ENCODE results near the gene HEPACAM. TPM values are rescaled to one million over a fixed set of nuclear protein-coding genes. Genes with fewer than 3 reads are reported as not detected.

HEPACAM gene
- total and polyA plus RNA-seq, 5 experiments from 2014 or later, result not detected

DNA sequence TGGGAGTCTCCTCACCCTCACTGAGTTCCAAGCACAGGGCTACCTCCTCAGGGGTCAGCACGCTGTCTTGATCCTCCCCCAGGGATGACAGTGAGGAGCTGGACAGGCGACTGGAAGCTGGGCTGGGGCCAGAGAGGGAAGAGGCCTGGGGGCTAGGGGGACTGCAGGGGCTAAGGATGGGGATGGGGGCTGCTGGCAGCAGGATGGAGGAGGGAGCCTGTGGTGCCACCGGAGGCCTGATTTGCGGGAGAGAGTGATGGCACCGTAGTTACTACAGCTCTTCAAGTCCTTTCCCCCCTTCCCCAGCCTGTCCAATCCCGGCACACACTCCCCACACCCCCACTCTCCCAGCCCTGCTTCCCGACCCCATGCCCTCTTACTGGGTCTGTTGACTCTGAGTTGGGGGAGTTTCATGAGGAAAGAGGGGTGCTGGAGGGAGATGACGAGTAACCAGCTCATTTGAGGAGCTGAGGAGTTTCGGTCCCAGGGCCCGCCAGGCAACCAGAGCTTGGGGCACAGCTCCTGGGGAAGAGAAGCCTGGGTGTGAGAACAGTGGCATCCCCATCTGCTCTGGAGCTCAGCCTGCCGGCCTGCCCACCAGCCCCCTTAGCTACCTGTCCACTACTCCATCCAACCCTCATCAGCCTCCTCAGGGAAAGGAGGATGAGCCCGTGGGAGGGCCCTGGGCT lies 48.7 kb downstream of the HEPACAM start:
- Mint-ChIP-seq H3K36me3 (no peaks in the 10 kb centered on the region), H3K9me3 (no peaks in the 10 kb centered on the region), H3K4me3 (no peak overlapping the region), H3K27me3 (peaks cover 3 to 22% (median 10%) of the 10 kb centered on the region in 5 donors), H3K4me1 (no peaks in the 10 kb centered on the region), H3K27ac (peak overlapping the region in 1 of 10 donors; percentile 27)
- no peak for DNase-seq
- no peak for ATAC-seq
- POLR2A ChIA-PET, result no interaction called here

DNA sequence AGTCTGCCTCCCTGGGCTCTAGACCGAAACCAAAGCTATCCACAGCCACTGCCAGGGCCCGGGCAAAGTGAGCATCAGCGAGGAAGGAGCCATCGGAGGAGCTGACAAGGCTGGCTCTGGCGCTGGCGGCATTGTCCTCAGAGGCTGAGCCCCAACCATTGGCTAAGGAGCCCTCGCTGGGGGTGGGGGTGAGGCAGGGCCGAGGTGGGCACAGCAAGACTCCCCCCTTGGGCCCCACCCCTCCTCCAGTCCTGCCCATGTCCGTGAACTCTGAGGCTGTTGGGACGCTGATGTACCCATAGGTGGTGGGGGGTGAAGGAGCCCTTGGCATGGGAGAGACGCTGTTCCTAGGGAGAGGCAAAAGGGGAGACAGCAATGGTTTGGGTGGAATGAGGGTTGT lies 49.4 kb downstream of the HEPACAM start:
- DNase-seq, result no peak
- no peaks in the 10 kb centered on the region for H3K4me1 Mint-ChIP-seq
- H3K9me3 Mint-ChIP-seq, result no peaks in the 10 kb centered on the region

DNA sequence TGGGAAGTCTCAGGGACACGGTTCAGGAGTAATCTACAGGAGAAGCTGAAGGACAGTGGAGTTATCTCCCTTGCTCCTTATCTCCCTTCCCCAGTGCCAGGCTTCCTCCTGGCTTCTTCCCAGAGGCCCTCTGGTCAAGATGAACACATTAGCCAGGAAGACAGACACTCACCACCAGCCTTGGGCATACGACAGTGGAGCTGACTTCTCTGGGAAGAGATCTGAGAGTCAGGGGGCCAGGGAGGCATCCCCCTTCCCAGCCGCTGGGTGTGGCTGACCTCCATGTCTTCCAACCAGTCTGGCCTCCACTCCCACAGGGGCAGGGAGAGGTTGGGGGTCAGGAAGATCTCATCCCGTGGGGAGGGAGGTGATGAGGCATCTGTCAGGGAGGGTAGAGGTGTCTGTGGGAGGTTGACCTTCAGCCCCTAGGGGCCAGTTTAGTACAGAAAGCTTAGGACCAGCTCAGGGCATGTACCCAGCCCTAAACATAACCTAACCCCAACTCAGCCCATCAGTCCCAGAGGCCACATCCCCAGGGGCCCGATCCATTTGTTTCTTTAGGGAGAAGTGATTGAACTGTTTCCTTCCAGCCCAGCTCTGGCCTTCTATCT lies 50.9 kb downstream of the HEPACAM start:
- peaks cover 3 to 22% (median 10%) of the 10 kb centered on the region in 5 donors for H3K27me3 Mint-ChIP-seq
- no peak overlapping the region for H3K27ac Mint-ChIP-seq
- H3K4me1 Mint-ChIP-seq, result peaks cover 0 to 9% (median 3%) of the 10 kb centered on the region in 4 donors
- H3K4me3 Mint-ChIP-seq, result no peak overlapping the region
- H3K9me3 Mint-ChIP-seq, result no peaks in the 10 kb centered on the region
- POLR2A ChIA-PET, result no interaction called here
- ATAC-seq, result no peak
- H3K36me3 Mint-ChIP-seq, result no peaks in the 10 kb centered on the region
- no peak for DNase-seq

More for the DNA sequence above, 49.4 kb downstream of the HEPACAM start:
- no peaks in the 10 kb centered on the region for H3K36me3 Mint-ChIP-seq
- POLR2A ChIA-PET, result no interaction called here
- H3K27me3 Mint-ChIP-seq, result peaks cover 3 to 22% (median 10%) of the 10 kb centered on the region in 5 donors
- ATAC-seq, result no peak
- no peak overlapping the region for H3K4me3 Mint-ChIP-seq
- H3K27ac Mint-ChIP-seq, result no peak overlapping the region

DNA sequence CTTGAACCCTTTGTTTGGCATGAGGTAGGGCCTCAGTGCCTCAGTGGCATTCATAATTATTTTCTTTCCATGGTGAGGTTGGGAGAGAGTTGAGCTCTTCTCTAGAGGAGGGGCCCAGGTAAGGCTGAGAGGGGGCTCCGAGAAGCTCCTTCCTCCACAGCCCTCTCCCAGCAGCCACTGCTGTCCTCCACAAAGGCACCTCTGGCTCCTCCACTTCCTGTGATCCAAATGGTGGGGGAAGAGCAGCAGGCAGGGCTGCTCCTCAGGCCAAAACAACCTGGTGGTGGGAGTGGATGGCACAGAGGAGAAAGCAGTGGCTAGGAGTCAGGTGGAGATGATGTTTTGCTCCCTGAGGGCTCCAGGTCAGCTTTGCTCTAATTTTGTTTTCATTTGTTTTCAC lies 51.5 kb downstream of the HEPACAM start:
- ATAC-seq, result no peak
- peak in 1 of 10 donors; percentile 18 for DNase-seq
- Mint-ChIP-seq H3K9me3 (no peaks in the 10 kb centered on the region), H3K27ac (peak overlapping the region in 1 of 10 donors; percentile 1), H3K27me3 (peaks cover 3 to 22% (median 10%) of the 10 kb centered on the region in 5 donors), H3K36me3 (no peaks in the 10 kb centered on the region), H3K4me3 (no peak overlapping the region), H3K4me1 (peaks cover 0 to 15% (median 4%) of the 10 kb centered on the region in 4 donors)
- POLR2A ChIA-PET, result no interaction called here

DNA sequence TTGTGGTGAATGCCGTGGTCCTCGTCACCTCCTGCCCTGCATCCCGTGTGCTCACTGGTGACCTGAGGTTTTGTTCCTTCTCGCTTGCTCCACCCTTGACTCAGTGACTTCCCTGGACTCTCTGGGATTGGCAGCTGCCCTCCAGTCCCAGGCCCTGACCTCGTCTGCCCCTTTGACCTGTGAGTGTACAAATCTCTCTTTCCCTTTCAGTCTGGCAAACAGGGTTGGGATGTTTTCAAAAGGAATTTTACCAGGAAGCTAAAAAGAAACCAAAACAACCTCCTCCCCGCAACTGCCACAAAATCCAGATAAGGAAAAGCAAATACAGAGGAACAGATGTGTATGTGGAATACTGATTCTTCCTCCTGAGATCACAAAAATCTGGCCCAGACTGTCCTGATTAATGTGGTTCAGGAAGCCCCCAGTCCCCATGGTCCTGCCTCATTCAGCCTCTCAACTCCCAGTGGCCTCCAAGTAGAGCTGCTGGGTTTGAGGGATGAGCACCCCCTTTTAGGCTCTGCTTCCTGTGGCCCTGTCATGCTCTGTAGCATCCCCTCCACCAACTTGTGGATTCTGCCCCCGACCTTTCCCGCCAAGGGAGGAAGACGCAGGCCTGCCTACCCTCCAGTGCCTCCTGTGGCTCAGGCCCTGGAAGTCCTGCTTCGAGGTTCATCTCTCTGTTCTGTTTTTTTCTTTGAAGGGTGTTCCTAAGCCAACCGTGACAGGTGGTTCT lies 53.3 kb downstream of the HEPACAM start:
- peak overlapping the region in 5 of 10 donors; percentile 20 to 49 (median 39) for H3K27ac Mint-ChIP-seq

DNA sequence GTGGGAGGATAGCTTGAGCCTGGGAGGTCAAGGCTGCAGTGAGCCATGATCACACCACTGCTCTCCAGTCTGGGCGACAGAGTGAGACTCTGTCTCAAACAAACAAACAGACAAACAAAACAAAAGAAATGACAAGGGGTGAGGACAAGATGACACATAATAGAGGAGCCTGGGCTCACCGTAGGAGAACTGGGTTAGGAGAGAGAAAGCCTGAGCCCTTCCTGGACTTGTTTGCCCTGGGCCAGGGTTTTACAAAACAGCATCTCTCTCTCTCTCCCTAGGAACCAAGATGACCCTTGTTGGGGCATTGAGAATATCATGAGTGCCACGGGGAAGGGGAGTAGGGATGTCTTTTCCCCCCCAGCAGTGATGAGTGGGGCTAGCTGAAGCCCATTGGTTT lies 54.9 kb downstream of the HEPACAM start:
- ATAC-seq, result no peak
- H3K4me3 Mint-ChIP-seq, result no peak overlapping the region
- peak overlapping the region in 5 of 10 donors; percentile 43 to 71 (median 62) for H3K27ac Mint-ChIP-seq
- no peaks in the 10 kb centered on the region for H3K9me3 Mint-ChIP-seq
- H3K36me3 Mint-ChIP-seq, result no peaks in the 10 kb centered on the region
- POLR2A ChIA-PET, result no interaction called here
- no peak for DNase-seq
- H3K27me3 Mint-ChIP-seq, result peaks cover 0 to 5% (median 2%) of the 10 kb centered on the region in 5 donors
- H3K4me1 Mint-ChIP-seq, result peaks cover 15 to 36% (median 18%) of the 10 kb centered on the region in 4 donors

More for the DNA sequence above, 53.3 kb downstream of the HEPACAM start:
- POLR2A ChIA-PET, result no interaction called here
- Mint-ChIP-seq H3K4me1 (peaks cover 7 to 25% (median 8%) of the 10 kb centered on the region in 4 donors), H3K27me3 (peaks cover 0 to 18% (median 8%) of the 10 kb centered on the region in 5 donors), H3K36me3 (no peaks in the 10 kb centered on the region), H3K9me3 (no peaks in the 10 kb centered on the region), H3K4me3 (no peak overlapping the region)
- DNase-seq, result no peak
- ATAC-seq, result no peak

DNA sequence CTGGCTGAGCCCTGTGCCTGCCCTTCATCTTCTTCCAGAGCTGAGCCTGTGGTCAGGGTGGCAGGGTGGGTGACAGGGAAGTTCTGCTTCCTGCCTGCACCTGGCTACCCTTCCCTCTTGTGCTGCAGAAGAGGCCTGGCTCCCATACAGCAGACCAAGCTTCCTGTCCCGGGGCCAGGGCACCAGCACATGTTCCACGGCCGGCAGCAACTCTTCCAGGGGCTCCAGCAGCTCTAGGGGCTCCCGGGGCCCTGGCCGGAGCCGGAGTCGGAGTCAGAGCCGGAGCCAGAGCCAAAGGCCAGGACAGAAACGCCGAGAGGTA lies 55.6 kb downstream of the HEPACAM start:
- H3K9me3 Mint-ChIP-seq, result no peaks in the 10 kb centered on the region
- POLR2A ChIA-PET, result no interaction called here
- peaks cover 0 to 5% (median 2%) of the 10 kb centered on the region in 5 donors for H3K27me3 Mint-ChIP-seq
- peaks cover 18 to 42% (median 23%) of the 10 kb centered on the region in 4 donors for H3K4me1 Mint-ChIP-seq
- DNase-seq (no peak), ATAC-seq (no peak)
- H3K4me3 Mint-ChIP-seq, result peak overlapping the region in 1 of 10 donors; percentile 29
- H3K27ac Mint-ChIP-seq, result peak overlapping the region in 3 of 10 donors; percentile 62 to 83 (median 70)
- no peaks in the 10 kb centered on the region for H3K36me3 Mint-ChIP-seq

DNA sequence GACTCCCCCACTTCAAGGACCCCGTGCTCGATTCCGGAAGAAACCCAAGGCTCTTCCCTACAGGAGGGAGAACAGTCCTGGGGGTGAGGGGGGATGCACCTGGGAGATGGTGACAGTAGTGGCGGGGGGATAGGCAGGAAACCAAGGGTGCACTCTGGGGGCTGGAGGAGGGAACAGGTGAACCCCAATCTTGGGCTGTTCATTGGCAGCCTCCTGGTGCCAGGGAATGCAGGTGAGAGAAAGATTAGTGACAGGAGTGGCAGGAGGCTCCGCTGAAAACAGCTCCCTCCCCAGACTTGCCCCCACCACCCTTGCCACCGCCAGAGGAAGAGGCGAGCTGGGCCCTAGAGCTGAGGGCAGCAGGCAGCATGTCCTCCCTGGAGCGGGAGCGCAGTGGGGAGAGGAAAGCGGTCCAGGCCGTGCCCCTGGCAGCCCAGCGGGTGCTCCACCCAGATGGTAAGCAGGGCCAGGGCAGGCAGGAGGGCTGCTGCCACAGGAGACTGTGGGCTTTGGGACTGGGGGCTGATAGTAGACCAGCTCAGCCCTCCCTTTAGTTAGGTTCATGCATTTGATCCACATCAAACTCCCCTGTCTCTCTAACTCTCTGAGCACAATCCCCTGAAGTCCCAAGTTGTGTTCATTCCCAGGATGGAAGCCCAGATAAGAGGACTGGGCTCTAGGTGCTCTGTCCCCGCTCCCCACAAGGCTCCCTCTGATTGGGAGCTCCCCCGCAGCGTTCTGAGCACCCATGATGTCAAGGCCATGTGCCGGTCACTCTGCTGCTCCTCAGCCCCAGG lies 56.2 kb downstream of the HEPACAM start:
- POLR2A ChIA-PET, result no interaction called here
- ATAC-seq (no peak), DNase-seq (no peak)
- H3K27ac Mint-ChIP-seq, result peak overlapping the region in 2 of 10 donors; percentile 61 to 70
- H3K4me3 Mint-ChIP-seq, result peak overlapping the region in 2 of 10 donors; percentile 15 to 29
- peaks cover 18 to 44% (median 23%) of the 10 kb centered on the region in 4 donors for H3K4me1 Mint-ChIP-seq
- no peaks in the 10 kb centered on the region for H3K36me3 Mint-ChIP-seq
- H3K9me3 Mint-ChIP-seq, result no peaks in the 10 kb centered on the region
- peaks cover 0 to 10% (median 3%) of the 10 kb centered on the region in 5 donors for H3K27me3 Mint-ChIP-seq

DNA sequence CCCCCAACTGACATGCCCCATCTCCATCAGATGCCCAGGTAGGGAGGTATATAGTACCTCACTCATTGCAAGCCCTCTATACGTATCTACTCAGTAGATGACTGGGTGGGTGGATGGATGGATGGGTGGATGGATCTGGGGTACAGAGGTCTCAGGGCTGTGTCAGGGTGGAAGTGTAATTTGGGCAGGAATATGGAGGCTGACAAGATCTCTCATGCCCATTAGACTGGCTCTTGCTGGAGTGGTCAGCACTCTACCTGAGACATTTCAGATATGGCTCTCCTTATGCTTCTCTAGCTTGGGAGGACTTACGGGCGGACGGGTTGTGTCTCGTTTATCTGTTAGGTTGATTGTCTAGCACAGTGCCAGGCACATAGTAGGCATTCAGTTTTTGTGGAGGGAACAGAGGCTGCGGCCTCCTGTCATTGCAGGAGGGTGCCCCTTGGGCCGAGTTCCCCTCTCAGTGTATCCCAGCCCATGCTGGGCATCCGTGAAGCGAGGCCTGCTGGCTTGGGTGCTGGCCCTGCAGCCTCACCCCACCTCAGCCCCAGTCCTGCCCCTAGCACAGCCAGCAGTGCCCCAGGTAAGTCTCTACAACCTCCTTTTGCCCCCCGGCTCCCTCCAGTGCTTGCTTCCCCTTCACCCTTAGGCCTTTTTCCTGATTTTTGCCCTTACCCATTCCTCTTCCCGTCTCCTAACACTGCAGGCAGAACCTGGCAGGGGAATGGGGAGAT lies 56.9 kb downstream of the HEPACAM start:
- peaks cover 0 to 17% (median 6%) of the 10 kb centered on the region in 5 donors for H3K27me3 Mint-ChIP-seq
- H3K4me1 Mint-ChIP-seq, result peaks cover 18 to 44% (median 23%) of the 10 kb centered on the region in 4 donors
- no peak for ATAC-seq
- POLR2A ChIA-PET, result interaction anchor here (1.4 to 3.8 kb wide), 2 partner anchors 72 to 75 kb away, joined by 3 to 49 read pairs; partner anchors contain the start of gene CCDC15
- peak overlapping the region in 4 of 10 donors; percentile 20 to 61 (median 45) for H3K27ac Mint-ChIP-seq
- H3K4me3 Mint-ChIP-seq, result peak overlapping the region in 4 of 10 donors; percentile 25 to 51 (median 32)
- H3K36me3 Mint-ChIP-seq, result no peaks in the 10 kb centered on the region
- DNase-seq, result no peak
- H3K9me3 Mint-ChIP-seq, result no peaks in the 10 kb centered on the region

DNA sequence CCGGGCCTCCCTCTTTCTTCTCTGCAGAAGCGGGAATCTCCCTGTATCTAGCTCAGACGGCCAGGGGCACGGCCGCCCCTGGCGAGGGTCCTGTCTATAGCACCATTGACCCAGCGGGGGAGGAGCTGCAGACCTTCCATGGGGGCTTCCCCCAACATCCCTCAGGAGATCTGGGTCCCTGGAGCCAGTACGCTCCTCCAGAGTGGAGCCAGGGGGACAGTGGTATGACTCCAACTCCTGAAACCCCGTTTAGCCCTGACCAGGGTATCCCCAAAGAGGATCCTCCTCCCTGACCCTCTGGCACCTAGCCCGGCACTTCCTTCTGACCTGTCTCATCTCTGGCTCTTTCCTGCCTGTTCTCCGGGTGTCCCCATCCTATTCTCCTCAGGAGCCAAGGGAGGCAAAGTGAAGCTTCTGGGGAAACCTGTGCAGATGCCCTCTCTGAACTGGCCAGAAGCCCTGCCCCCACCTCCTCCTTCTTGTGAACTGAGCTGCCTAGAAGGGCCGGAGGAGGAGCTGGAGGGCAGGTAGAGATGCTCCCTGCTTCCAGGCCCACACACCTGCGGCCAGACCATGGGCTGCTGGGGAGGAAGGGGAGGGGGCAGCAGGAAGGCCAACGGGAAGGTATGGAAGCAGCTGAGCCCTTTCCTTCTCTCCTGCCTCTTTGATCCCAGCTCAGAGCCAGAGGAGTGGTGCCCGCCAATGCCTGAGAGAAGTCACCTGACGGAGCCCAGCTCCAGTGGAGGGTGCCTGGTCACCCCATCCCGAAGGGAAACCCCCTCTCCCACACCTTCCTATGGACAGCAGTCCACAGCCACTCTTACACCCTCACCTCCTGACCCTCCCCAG lies 57.7 kb downstream of the HEPACAM start:
- Mint-ChIP-seq H3K27me3 (peaks cover 0 to 25% (median 14%) of the 10 kb centered on the region in 5 donors), H3K4me3 (peak overlapping the region; percentile 62 to 94 (median 88)), H3K27ac (peak overlapping the region in 8 of 10 donors; percentile 20 to 98 (median 36)), H3K9me3 (no peaks in the 10 kb centered on the region), H3K4me1 (peaks cover 18 to 44% (median 23%) of the 10 kb centered on the region in 4 donors), H3K36me3 (no peaks in the 10 kb centered on the region)
- ATAC-seq, result no peak
- no peak for DNase-seq
- POLR2A ChIA-PET, result interaction anchor here (0.5 to 3.8 kb wide), 3 partner anchors 72 to 237 kb away, joined by 3 to 49 read pairs (median 3); partner anchors contain the start of gene CCDC15

DNA sequence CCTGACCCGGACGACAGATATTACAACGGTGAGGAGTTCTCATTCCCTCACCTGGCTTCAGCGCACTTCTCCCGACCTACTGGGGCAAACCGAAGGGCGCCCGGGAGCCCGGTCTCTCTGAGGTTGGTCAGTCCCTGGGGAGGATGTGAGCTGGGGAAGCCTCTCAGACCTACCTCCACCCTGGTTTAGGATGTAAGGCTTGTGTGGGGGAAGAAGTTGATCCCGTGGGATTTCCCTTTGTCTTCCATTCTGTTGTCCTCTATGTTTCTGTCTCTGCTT lies 58.3 kb downstream of the HEPACAM start:
- peak overlapping the region; percentile 74 to 96 (median 91) for H3K4me3 Mint-ChIP-seq
- H3K4me1 Mint-ChIP-seq, result peaks cover 18 to 44% (median 23%) of the 10 kb centered on the region in 4 donors
- peak overlapping the region in 9 of 10 donors; percentile 52 to 98 (median 87) for H3K27ac Mint-ChIP-seq
- no peaks in the 10 kb centered on the region for H3K36me3 Mint-ChIP-seq
- ATAC-seq (no peak), DNase-seq (no peak)
- peaks cover 0 to 31% (median 19%) of the 10 kb centered on the region in 5 donors for H3K27me3 Mint-ChIP-seq
- no peaks in the 10 kb centered on the region for H3K9me3 Mint-ChIP-seq
- POLR2A ChIA-PET, result interaction anchor here (0.5 to 3.8 kb wide), 4 partner anchors 43 to 238 kb away, joined by 3 to 49 read pairs (median 7); partner anchors contain the start of gene CCDC15

Measured in naive thymus-derived CD8-positive, alpha-beta T cell (primary cell).